ENCODE data around the gene SLC66A3.

- TF ChIP-seq POLR2AphosphoS5 (IDR thresholded peaks at IDR 0.05; ENCODE audit: low read depth, low read length) = no peak
- no peak for TF ChIP-seq POLR2A (IDR thresholded peaks at IDR 0.05; ENCODE audit: low read depth, low read length)
Observed at GRCh38 chr2:11154016-11154922, 998 bp upstream of the SLC66A3 start.
